SK-N-SH (cell line): Measurements from ENCODE around the gene PDE10A. TPM values are rescaled to one million over a fixed set of nuclear protein-coding genes. Genes with fewer than 3 reads are reported as not detected.
"Not testable (repeated sequence)": the region's sequence is repeated elsewhere in the genome, so short reads cannot be mapped to it uniquely, and the experiment has no call there.

Experiments used
- CTCF ChIA-PET: fragments of 300-600, 350-600 bp; formaldehyde crosslinking; extraction: SDS; loops from one replicate; lab custom pipeline; 2021; lab: Yijun Ruan, JAX
- POLR2A ChIA-PET: fragments of 350-600 bp; sonication (Branson Sonifier 250); formaldehyde crosslinking; extraction: SDS; loops from one replicate; lab custom pipeline; 2020; ENCODE audit warnings: antibody characterized with exemption, inconsistent platforms; lab: Yijun Ruan, JAX
- DNase-seq: peaks from one replicate; pipeline ENCODE4 v3.0.0; 2012
- H2AFZ ChIP-seq: fragments of 200-600 bp; sonication (generic); 2 replicates; pipeline ENCODE4 v1.8.1; 2016; ENCODE audit warnings: antibody characterized with exemption, mild to moderate bottlenecking, low read depth
- H3F3A ChIP-seq: fragments of 200-600 bp; sonication (generic); replicated peaks from 2 replicates; pipeline ENCODE3; 2016; ENCODE audit warnings: antibody characterized with exemption, mild to moderate bottlenecking; ENCODE audit not compliant: insufficient read depth
- H3K27ac ChIP-seq, 2 experiments: fragments of 200-500 bp in 1 of 2; fragments of 200-600 bp in 1 of 2; sonication (Bioruptor generic) in 1 of 2; sonication (generic), shearing (Covaris generic) in 1 of 2; 2 replicates each; pipeline versions ENCODE4 v1.5.1 to v1.6.1; 2014 to 2016; ENCODE audit warnings: low read depth in 2 of 2, inconsistent platforms in 1 of 2, low read length in 1 of 2, mild to moderate bottlenecking in 1 of 2, mixed read lengths in 1 of 2
- H3K27me3 ChIP-seq: fragments of 200-600 bp; sonication (generic), shearing (Covaris generic); 2 replicates; pipeline ENCODE4 v1.6.1; 2016; ENCODE audit warnings: mixed run types; ENCODE audit not compliant: insufficient read depth
- H3K36me3 ChIP-seq, 2 experiments: fragments of 200-500 bp in 1 of 2; fragments of 200-600 bp in 1 of 2; sonication (Bioruptor generic) in 1 of 2; sonication (generic) in 1 of 2; replicated peaks in 1 of 2; 2 replicates each; pipeline versions ENCODE3 to v1.5.1; 2014 to 2016; ENCODE audit warnings: low read length in 1 of 2, mild to moderate bottlenecking in 1 of 2; ENCODE audit not compliant: insufficient read depth in 2 of 2, control insufficient read depth in 1 of 2
- H3K4me1 ChIP-seq, 2 experiments: fragments of 200-500 bp in 1 of 2; fragments of 200-600 bp in 1 of 2; sonication (Bioruptor generic) in 1 of 2; sonication (generic), shearing (Covaris generic) in 1 of 2; 2 replicates each; pipeline versions ENCODE4 v1.5.1 to v1.6.1; 2014 to 2016; ENCODE audit warnings: low read depth in 1 of 2, low read length in 1 of 2, mixed run types in 1 of 2; ENCODE audit not compliant: insufficient read depth in 2 of 2, control insufficient read depth in 1 of 2
- H3K4me2 ChIP-seq: fragments of 200-600 bp; sonication (generic), shearing (Covaris generic); 2 replicates; pipeline ENCODE4 v1.6.1; 2017; ENCODE audit warnings: mixed run types
- H3K4me3 ChIP-seq, 2 experiments: fragments of 200-500 bp in 1 of 2; fragments of 200-600 bp in 1 of 2; sonication (Bioruptor generic) in 1 of 2; sonication (generic), shearing (Covaris generic) in 1 of 2; 2 replicates each; pipeline versions ENCODE4 v1.5.1 to v1.8.1; 2014 to 2016; ENCODE audit warnings: low read depth in 2 of 2, inconsistent platforms in 1 of 2, low read length in 1 of 2, mild to moderate bottlenecking in 1 of 2, mixed read lengths in 1 of 2, moderate library complexity in 1 of 2
- H3K79me2 ChIP-seq: fragments of 200-600 bp; sonication (generic); 2 replicates; pipeline ENCODE4 v1.8.1; 2017; ENCODE audit warnings: mild to moderate bottlenecking; ENCODE audit not compliant: insufficient read depth
- H3K9ac ChIP-seq: fragments of 200-600 bp; sonication (generic); 2 replicates; pipeline ENCODE4 v1.6.1; 2017; ENCODE audit warnings: mixed run types
- H3K9me2 ChIP-seq: fragments of 200-600 bp; sonication (generic); 2 replicates; pipeline ENCODE4 v1.6.1; 2017; ENCODE audit warnings: mixed run types
- H3K9me3 ChIP-seq: fragments of 200-600 bp; sonication (generic); 2 replicates; pipeline ENCODE4 v1.6.1; 2017; ENCODE audit warnings: mixed run types, mild to moderate bottlenecking, moderate library complexity
- H4K20me1 ChIP-seq: fragments of 200-600 bp; sonication (generic); 2 replicates; pipeline ENCODE4 v1.6.1; 2017; ENCODE audit warnings: mild to moderate bottlenecking, mixed run types; ENCODE audit not compliant: insufficient read depth
- ELF1 ChIP-seq: IDR thresholded peaks from 2 replicates; pipeline ENCODE4 v1.4.0; 2012
- EP300 ChIP-seq, 2 experiments: IDR thresholded peaks; 2 replicates each; pipeline versions ENCODE4 v1.4.0 to v1.6.1; 2012; ENCODE audit warnings: borderline replicate concordance in 1 of 2, low read depth in 1 of 2, low read length in 1 of 2
- EZH2phosphoT487 ChIP-seq: fragments of 200-600 bp; sonication (generic); IDR thresholded peaks from 2 replicates; pipeline ENCODE4 v1.6.1; 2017; ENCODE audit warnings: low read depth, mixed run types, mild to moderate bottlenecking, antibody characterized with exemption, moderate library complexity, borderline replicate concordance
- FOSL2 ChIP-seq: IDR thresholded peaks from 2 replicates; pipeline ENCODE4 v1.4.0; 2012; ENCODE audit warnings: low read depth, mild to moderate bottlenecking, moderate library complexity, borderline replicate concordance
- FOXJ3 ChIP-seq: sonication (generic); formaldehyde crosslinking; IDR thresholded peaks from 2 replicates; pipeline ENCODE4 v1.5.1; 2020; ENCODE audit warnings: mild to moderate bottlenecking, missing genetic modification reagents
- GABPA ChIP-seq: IDR thresholded peaks from 2 replicates; pipeline ENCODE4 v1.4.0; 2012; ENCODE audit warnings: low read depth, mild to moderate bottlenecking
- NFIC ChIP-seq: IDR thresholded peaks from 2 replicates; pipeline ENCODE4 v1.4.0; 2012; ENCODE audit warnings: borderline replicate concordance
- RFX5 ChIP-seq: IDR thresholded peaks from 2 replicates; pipeline ENCODE4 v1.6.1; 2012; ENCODE audit warnings: mild to moderate bottlenecking, improper control_type of control experiment, low read length
- RXRA ChIP-seq: IDR thresholded peaks from 2 replicates; pipeline ENCODE4 v1.4.0; 2012; ENCODE audit warnings: low read depth, mild to moderate bottlenecking, borderline replicate concordance
- TAF1 ChIP-seq: IDR thresholded peaks from 2 replicates; pipeline ENCODE4 v1.6.1; 2012; ENCODE audit warnings: low read depth, mild to moderate bottlenecking, low read length, moderate library complexity, borderline replicate concordance
- TCF12 ChIP-seq: IDR thresholded peaks from 2 replicates; pipeline ENCODE4 v1.4.0; 2012
- YY1 ChIP-seq: IDR thresholded peaks from 2 replicates; pipeline ENCODE4 v1.4.0; 2012; ENCODE audit warnings: low read depth, mild to moderate bottlenecking
- WGBS: methylation state at CpG from one replicate; pipeline ENCODE4 v1.1.6; 2017; ENCODE audit warnings: low lambda C conversion rate; 5-methylcytosine and 5-hydroxymethylcytosine counted together
- polyA plus RNA-seq, 3 experiments: library from polyadenylated mRNA; depleted of rRNA; stranded (reverse); fragments of >200 nt; gene quantifications; 2 replicates each; pipeline ENCODE4 v1.2.3, GENCODE V29; 2012
- TF ChIP-seq, protein P1 (sequence below): IDR thresholded peaks from 2 replicates; pipeline ENCODE4 v1.4.0; 2012; ENCODE audit warnings: low read depth, borderline replicate concordance
- TF ChIP-seq, protein P2 (sequence below): fragments of 150-350 bp; IDR thresholded peaks from 2 replicates; pipeline ENCODE4 v1.6.1; 2017; ENCODE audit warnings: antibody characterized with exemption, low read length, low read depth, borderline replicate concordance
- TF ChIP-seq, protein P3 (sequence below): fragments of 150-350 bp; IDR thresholded peaks from 2 replicates; pipeline ENCODE4 v1.6.1; 2016; ENCODE audit warnings: mild to moderate bottlenecking, low read depth, low read length
- TF ChIP-seq, protein P4 (sequence below): IDR thresholded peaks from 2 replicates; pipeline ENCODE4 v1.6.1; 2012; ENCODE audit warnings: mild to moderate bottlenecking, low read depth, low read length, moderate library complexity

PDE10A gene
- polyA plus RNA-seq, 1 of the 3 experiments (the other 2 are of a cell fraction), result 0.43 TPM

DNA sequence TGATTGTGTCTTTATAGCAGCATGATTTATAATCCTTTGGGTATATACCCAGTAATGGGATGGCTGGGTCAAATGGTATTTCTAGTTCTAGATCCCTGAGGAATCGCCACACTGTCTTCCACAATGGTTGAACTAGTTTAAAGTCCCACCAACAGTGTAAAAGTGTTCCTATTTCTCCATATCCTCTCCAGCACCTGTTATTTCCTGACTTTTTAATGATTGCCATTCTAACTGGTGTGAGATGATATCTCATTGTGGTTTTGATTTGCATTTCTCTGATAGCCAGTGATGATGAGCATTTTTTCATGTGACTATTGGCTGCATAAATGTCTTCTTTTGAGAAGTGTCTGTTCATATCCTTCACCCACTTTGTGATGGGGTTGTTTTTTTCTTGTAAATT lies 54.5 kb downstream of the PDE10A start:
- CTCF ChIA-PET, POLR2A ChIA-PET, H3K9me2 ChIP-seq: not testable (repeated sequence)

DNA sequence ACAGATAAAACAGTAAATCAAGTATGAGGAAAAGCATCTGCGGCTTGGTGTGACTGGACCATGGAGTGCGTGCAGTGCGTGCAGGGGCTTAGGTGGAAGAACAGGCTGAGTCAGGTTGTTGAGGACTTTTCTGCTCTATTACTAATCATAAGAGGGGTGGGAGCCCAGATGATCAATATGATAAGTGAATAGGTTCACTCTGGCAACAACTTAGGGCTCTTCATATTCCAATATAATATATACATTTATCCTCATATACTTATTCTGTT lies 56.4 kb downstream of the PDE10A start:
- no peak for TF ChIP-seq RXRA
- TF ChIP-seq, protein P1, sequence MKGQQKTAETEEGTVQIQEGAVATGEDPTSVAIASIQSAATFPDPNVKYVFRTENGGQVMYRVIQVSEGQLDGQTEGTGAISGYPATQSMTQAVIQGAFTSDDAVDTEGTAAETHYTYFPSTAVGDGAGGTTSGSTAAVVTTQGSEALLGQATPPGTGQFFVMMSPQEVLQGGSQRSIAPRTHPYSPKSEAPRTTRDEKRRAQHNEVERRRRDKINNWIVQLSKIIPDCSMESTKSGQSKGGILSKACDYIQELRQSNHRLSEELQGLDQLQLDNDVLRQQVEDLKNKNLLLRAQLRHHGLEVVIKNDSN, result no peak
- Histone ChIP-seq H4K20me1 (no peaks in the 10 kb centered on the region), H2AFZ (no peak overlapping the region), H3K36me3 (no peaks in the 10 kb centered on the region), H3K4me2 (no peak overlapping the region), H3K9me3 (no peaks in the 10 kb centered on the region), H3K4me1 (no peaks in the 10 kb centered on the region), H3K27me3 (no peaks in the 10 kb centered on the region), H3K79me2 (no peaks in the 10 kb centered on the region), H3F3A (no peaks in the 10 kb centered on the region), H3K4me3 (no peak overlapping the region), H3K9ac (no peak overlapping the region), H3K9me2 (no peaks in the 10 kb centered on the region), H3K27ac (no peak overlapping the region)
- ChIA-PET CTCF (no interaction called here), POLR2A (no interaction called here)
- DNase-seq, result no peak
- WGBS, result 82% methylated on average over 3 of the region's 3 CpGs

More for the DNA sequence above, 54.5 kb downstream of the PDE10A start:
- not testable (repeated sequence) for H4K20me1 ChIP-seq, H3K4me1 ChIP-seq, DNase-seq, H3K27me3 ChIP-seq, H3K9me3 ChIP-seq, H3F3A ChIP-seq, H3K4me3 ChIP-seq, H3K36me3 ChIP-seq, H3K4me2 ChIP-seq, H2AFZ ChIP-seq, H3K9ac ChIP-seq, H3K79me2 ChIP-seq, H3K27ac ChIP-seq
- WGBS, result 15% methylated on average over 1 of the region's 1 CpG

DNA sequence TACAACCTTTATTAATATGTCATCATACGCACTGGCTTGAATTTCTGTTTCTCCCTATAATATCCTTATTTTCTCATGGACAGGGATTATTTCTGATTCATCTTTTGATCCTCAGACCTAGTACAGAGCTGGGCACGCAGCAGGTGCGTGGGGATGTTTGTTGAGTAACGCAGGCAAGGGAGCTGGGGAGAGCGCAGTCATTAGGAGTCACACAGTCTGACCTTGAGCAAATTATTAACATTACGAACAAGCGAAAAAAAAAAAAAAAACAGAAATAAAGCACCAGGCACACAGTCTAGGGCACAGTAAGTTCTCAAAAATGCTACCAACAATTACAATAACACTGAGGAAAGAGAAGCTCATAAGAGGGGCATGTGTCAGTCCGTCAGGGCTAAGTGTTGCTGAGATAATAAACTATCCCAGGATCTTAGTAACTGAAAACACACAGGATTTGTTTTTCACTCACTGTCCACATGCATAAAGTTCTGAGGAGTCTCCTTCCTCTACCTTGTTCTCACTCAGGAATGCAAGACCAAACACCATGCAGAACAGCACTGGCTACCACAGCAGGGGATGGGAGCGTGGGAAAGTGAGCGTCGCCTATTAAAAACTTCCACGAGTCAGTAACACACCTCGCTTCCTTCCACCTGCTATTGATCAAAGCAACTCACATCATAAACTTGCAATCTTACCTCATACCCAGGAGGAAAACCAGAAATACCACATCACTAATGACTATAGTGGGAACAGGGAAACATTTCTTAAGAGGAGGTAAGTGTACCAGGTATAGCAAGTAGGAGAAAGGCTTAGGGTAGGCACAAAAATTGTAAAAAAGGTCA lies 56.9 kb downstream of the PDE10A start:
- Histone ChIP-seq H3K36me3 (no peaks in the 10 kb centered on the region), H2AFZ (no peak overlapping the region), H3F3A (no peaks in the 10 kb centered on the region), H3K9ac (no peak overlapping the region), H3K27me3 (no peaks in the 10 kb centered on the region), H3K4me2 (no peak overlapping the region), H3K9me2 (no peaks in the 10 kb centered on the region), H3K4me1 (no peaks in the 10 kb centered on the region), H4K20me1 (no peaks in the 10 kb centered on the region), H3K27ac (no peak overlapping the region), H3K9me3 (no peaks in the 10 kb centered on the region), H3K79me2 (no peaks in the 10 kb centered on the region), H3K4me3 (no peak overlapping the region)
- ChIA-PET POLR2A (no interaction called here), CTCF (no interaction called here)
- no peak for DNase-seq
- 72% methylated on average over 13 of the region's 13 CpGs for WGBS
- no peak for TF ChIP-seq YY1
- TF ChIP-seq, protein P2, sequence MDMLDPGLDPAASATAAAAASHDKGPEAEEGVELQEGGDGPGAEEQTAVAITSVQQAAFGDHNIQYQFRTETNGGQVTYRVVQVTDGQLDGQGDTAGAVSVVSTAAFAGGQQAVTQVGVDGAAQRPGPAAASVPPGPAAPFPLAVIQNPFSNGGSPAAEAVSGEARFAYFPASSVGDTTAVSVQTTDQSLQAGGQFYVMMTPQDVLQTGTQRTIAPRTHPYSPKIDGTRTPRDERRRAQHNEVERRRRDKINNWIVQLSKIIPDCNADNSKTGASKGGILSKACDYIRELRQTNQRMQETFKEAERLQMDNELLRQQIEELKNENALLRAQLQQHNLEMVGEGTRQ, result no peak
- no peak for TF ChIP-seq GABPA
- TF ChIP-seq RFX5, result no peak
- TF ChIP-seq, protein P3, sequence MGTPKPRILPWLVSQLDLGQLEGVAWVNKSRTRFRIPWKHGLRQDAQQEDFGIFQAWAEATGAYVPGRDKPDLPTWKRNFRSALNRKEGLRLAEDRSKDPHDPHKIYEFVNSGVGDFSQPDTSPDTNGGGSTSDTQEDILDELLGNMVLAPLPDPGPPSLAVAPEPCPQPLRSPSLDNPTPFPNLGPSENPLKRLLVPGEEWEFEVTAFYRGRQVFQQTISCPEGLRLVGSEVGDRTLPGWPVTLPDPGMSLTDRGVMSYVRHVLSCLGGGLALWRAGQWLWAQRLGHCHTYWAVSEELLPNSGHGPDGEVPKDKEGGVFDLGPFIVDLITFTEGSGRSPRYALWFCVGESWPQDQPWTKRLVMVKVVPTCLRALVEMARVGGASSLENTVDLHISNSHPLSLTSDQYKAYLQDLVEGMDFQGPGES, result no peak
- no peak for TF ChIP-seq FOSL2
- TF ChIP-seq, protein P4, sequence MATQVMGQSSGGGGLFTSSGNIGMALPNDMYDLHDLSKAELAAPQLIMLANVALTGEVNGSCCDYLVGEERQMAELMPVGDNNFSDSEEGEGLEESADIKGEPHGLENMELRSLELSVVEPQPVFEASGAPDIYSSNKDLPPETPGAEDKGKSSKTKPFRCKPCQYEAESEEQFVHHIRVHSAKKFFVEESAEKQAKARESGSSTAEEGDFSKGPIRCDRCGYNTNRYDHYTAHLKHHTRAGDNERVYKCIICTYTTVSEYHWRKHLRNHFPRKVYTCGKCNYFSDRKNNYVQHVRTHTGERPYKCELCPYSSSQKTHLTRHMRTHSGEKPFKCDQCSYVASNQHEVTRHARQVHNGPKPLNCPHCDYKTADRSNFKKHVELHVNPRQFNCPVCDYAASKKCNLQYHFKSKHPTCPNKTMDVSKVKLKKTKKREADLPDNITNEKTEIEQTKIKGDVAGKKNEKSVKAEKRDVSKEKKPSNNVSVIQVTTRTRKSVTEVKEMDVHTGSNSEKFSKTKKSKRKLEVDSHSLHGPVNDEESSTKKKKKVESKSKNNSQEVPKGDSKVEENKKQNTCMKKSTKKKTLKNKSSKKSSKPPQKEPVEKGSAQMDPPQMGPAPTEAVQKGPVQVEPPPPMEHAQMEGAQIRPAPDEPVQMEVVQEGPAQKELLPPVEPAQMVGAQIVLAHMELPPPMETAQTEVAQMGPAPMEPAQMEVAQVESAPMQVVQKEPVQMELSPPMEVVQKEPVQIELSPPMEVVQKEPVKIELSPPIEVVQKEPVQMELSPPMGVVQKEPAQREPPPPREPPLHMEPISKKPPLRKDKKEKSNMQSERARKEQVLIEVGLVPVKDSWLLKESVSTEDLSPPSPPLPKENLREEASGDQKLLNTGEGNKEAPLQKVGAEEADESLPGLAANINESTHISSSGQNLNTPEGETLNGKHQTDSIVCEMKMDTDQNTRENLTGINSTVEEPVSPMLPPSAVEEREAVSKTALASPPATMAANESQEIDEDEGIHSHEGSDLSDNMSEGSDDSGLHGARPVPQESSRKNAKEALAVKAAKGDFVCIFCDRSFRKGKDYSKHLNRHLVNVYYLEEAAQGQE, result no peak
- no peak for TF ChIP-seq EZH2phosphoT487
- TF ChIP-seq EP300 (IDR thresholded peaks at IDR 0.05; ENCODE audit: borderline replicate concordance in 1 of 2, low read depth in 1 of 2, low read length in 1 of 2), result no peak
- no peak for TF ChIP-seq TCF12
- TF ChIP-seq ELF1, result no peak
- TF ChIP-seq TAF1, result no peak
- no peak for TF ChIP-seq FOXJ3 (CRISPR knock-in tag)
- no peak for TF ChIP-seq NFIC
